ENCODE data around the gene SNTG2. TPM values are rescaled to one million over a fixed set of nuclear protein-coding genes. Genes with fewer than 3 reads are reported as not detected.

Gene SNTG2
- total RNA-seq, 1 donor from 2014 or later = 1.9 TPM

DNA sequence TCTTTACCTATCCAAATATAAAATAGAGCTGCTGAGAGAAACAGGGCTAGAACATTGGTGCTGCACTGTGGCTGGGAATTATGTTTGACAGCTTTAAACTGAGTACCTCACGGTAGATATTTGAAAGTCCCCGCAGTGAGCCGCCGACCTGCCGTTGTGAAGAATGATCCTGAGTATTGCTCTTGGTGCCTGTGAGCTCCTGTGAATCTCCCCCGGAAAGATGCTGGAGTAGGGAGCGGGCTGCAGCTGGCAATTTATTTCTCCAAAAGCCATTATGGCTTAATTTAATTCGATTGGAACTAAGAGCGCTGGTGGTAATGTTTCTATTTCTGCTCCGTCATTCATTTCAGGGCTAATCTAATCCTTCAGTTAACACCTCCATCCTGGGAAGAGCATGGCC is 333.2 kb downstream of the SNTG2 start:
- H3K4me1 Mint-ChIP-seq (ENCODE audit: low read depth, unreplicated experiment) = peaks cover 5% of the 10 kb centered on the region
- no peak for DNase-seq (ENCODE audit: low read depth)
- TF ChIP-seq EZH2 (IDR thresholded peaks at IDR 0.05; ENCODE audit: insufficient read depth, low read length) = no peak
- TF ChIP-seq, protein P1, sequence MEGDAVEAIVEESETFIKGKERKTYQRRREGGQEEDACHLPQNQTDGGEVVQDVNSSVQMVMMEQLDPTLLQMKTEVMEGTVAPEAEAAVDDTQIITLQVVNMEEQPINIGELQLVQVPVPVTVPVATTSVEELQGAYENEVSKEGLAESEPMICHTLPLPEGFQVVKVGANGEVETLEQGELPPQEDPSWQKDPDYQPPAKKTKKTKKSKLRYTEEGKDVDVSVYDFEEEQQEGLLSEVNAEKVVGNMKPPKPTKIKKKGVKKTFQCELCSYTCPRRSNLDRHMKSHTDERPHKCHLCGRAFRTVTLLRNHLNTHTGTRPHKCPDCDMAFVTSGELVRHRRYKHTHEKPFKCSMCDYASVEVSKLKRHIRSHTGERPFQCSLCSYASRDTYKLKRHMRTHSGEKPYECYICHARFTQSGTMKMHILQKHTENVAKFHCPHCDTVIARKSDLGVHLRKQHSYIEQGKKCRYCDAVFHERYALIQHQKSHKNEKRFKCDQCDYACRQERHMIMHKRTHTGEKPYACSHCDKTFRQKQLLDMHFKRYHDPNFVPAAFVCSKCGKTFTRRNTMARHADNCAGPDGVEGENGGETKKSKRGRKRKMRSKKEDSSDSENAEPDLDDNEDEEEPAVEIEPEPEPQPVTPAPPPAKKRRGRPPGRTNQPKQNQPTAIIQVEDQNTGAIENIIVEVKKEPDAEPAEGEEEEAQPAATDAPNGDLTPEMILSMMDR (IDR thresholded peaks at IDR 0.05; ENCODE audit: insufficient read depth, low read depth, low read length) = no peak
- Histone ChIP-seq H3K9ac (ENCODE audit: low read length) (no peak overlapping the region), H3K4me3 (ENCODE audit: insufficient read depth, low read depth, low read length) (no peak overlapping the region), H2AFZ (ENCODE audit: low read depth, low read length) (no peak overlapping the region), H3K9me3 (ENCODE audit: insufficient read depth, low read depth, low read length) (peaks cover 6% of the 10 kb centered on the region), H3K27ac (ENCODE audit: low read depth, low read length) (no peak overlapping the region), H3K36me3 (ENCODE audit: insufficient read depth, low read length) (no peaks in the 10 kb centered on the region), H3K4me1 (ENCODE audit: insufficient read depth, low read length) (no peaks in the 10 kb centered on the region), H4K20me1 (ENCODE audit: insufficient read depth, low read length) (no peaks in the 10 kb centered on the region), H3K4me2 (ENCODE audit: low read length) (no peak overlapping the region), H3K27me3 (ENCODE audit: insufficient read depth, low read length) (no peaks in the 10 kb centered on the region), H3K79me2 (ENCODE audit: insufficient read depth, low read length) (no peaks in the 10 kb centered on the region)
- peaks cover 6% of the 10 kb centered on the region for H3K27me3 Mint-ChIP-seq (ENCODE audit: low read depth, unreplicated experiment)
- H3K36me3 Mint-ChIP-seq (ENCODE audit: low read depth, unreplicated experiment) = no peaks in the 10 kb centered on the region
- no peak overlapping the region for H3K4me3 Mint-ChIP-seq (ENCODE audit: unreplicated experiment)
- no peak for FAIRE-seq
- no peak overlapping the region for H3K27ac Mint-ChIP-seq (ENCODE audit: unreplicated experiment)
- H3K9me3 Mint-ChIP-seq (ENCODE audit: unreplicated experiment) = no peaks in the 10 kb centered on the region

DNA sequence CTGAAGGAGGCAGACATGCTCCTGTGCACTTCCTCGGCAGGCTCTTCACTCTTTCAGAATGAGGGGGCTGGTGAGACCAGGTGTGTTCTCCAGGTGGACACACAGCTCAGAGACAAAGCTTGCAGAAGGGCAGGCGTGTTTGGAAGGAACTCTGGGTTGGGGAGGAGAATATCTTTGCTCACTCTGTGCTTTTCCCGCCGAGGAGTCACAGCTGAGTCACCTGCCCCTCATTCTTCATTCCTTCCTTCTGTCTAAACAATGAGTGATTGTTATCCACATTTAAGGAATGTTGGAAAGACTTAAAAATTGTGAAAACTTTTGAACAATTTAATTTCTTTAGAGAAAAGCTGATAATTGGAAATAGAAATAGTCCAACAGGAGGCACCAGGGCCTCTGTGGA is 336.3 kb downstream of the SNTG2 start:
- H3K4me1 ChIP-seq (ENCODE audit: insufficient read depth, low read length) = no peaks in the 10 kb centered on the region
- H3K9me3 Mint-ChIP-seq (ENCODE audit: unreplicated experiment) = no peaks in the 10 kb centered on the region
- H3K4me3 Mint-ChIP-seq (ENCODE audit: unreplicated experiment) = no peak overlapping the region
- peaks cover 7% of the 10 kb centered on the region for H3K27me3 Mint-ChIP-seq (ENCODE audit: low read depth, unreplicated experiment)
- FAIRE-seq = no peak
- H3K36me3 Mint-ChIP-seq (ENCODE audit: low read depth, unreplicated experiment) = no peaks in the 10 kb centered on the region
- DNase-seq (ENCODE audit: low read depth) = no peak
- no peak overlapping the region for H3K27ac ChIP-seq (ENCODE audit: low read depth, low read length)
- H3K4me3 ChIP-seq (ENCODE audit: insufficient read depth, low read depth, low read length) = no peak overlapping the region
- H2AFZ ChIP-seq (ENCODE audit: low read depth, low read length) = no peak overlapping the region
- no peaks in the 10 kb centered on the region for H3K79me2 ChIP-seq (ENCODE audit: insufficient read depth, low read length)
- H4K20me1 ChIP-seq (ENCODE audit: insufficient read depth, low read length) = no peaks in the 10 kb centered on the region
- H3K4me2 ChIP-seq (ENCODE audit: low read length) = no peak overlapping the region
- no peak overlapping the region for H3K9ac ChIP-seq (ENCODE audit: low read length)
- H3K9me3 ChIP-seq (ENCODE audit: insufficient read depth, low read depth, low read length) = peaks cover 8% of the 10 kb centered on the region
- H3K27me3 ChIP-seq (ENCODE audit: insufficient read depth, low read length) = no peaks in the 10 kb centered on the region
- H3K4me1 Mint-ChIP-seq (ENCODE audit: low read depth, unreplicated experiment) = peaks cover 5% of the 10 kb centered on the region
- no peak for TF ChIP-seq EZH2 (IDR thresholded peaks at IDR 0.05; ENCODE audit: insufficient read depth, low read length)
- TF ChIP-seq, protein P1 (IDR thresholded peaks at IDR 0.05; ENCODE audit: insufficient read depth, low read depth, low read length) = no peak
- H3K27ac Mint-ChIP-seq (ENCODE audit: unreplicated experiment) = no peak overlapping the region
- no peaks in the 10 kb centered on the region for H3K36me3 ChIP-seq (ENCODE audit: insufficient read depth, low read length)

DNA sequence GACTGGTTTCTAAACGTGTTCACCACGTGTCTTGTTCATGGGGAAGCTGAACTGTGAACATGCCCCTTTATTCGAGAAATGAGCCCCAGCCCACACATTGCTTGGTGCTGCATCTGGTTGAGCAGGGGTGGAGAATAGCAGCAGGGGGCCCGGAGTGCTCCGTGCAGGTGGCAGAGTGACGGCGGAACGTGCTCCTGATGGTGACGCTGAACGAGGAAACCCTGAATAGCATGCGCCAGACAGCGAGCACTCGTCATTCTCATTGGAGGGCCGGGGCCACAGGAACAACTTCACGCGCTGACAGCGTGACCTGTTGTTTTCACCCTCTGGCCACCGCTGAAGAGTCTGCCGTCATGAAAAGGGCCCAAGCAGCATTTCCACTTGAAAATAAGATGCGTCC is 336.8 kb downstream of the SNTG2 start:
- Histone ChIP-seq H3K9me3 (ENCODE audit: insufficient read depth, low read depth, low read length) (peaks cover 8% of the 10 kb centered on the region), H3K36me3 (ENCODE audit: insufficient read depth, low read length) (no peaks in the 10 kb centered on the region), H3K9ac (ENCODE audit: low read length) (no peak overlapping the region), H3K27ac (ENCODE audit: low read depth, low read length) (no peak overlapping the region), H3K79me2 (ENCODE audit: insufficient read depth, low read length) (no peaks in the 10 kb centered on the region), H3K4me3 (ENCODE audit: insufficient read depth, low read depth, low read length) (no peak overlapping the region), H2AFZ (ENCODE audit: low read depth, low read length) (no peak overlapping the region), H3K4me2 (ENCODE audit: low read length) (no peak overlapping the region), H3K4me1 (ENCODE audit: insufficient read depth, low read length) (no peaks in the 10 kb centered on the region), H4K20me1 (ENCODE audit: insufficient read depth, low read length) (no peaks in the 10 kb centered on the region), H3K27me3 (ENCODE audit: insufficient read depth, low read length) (no peaks in the 10 kb centered on the region)
- no peak for TF ChIP-seq EZH2 (IDR thresholded peaks at IDR 0.05; ENCODE audit: insufficient read depth, low read length)
- TF ChIP-seq, protein P1 (IDR thresholded peaks at IDR 0.05; ENCODE audit: insufficient read depth, low read depth, low read length) = no peak
- no peaks in the 10 kb centered on the region for H3K9me3 Mint-ChIP-seq (ENCODE audit: unreplicated experiment)
- no peak overlapping the region for H3K4me3 Mint-ChIP-seq (ENCODE audit: unreplicated experiment)
- no peak for DNase-seq (ENCODE audit: low read depth)
- H3K4me1 Mint-ChIP-seq (ENCODE audit: low read depth, unreplicated experiment) = peaks cover 5% of the 10 kb centered on the region
- H3K27me3 Mint-ChIP-seq (ENCODE audit: low read depth, unreplicated experiment) = peaks cover 7% of the 10 kb centered on the region
- H3K27ac Mint-ChIP-seq (ENCODE audit: unreplicated experiment) = no peak overlapping the region
- no peaks in the 10 kb centered on the region for H3K36me3 Mint-ChIP-seq (ENCODE audit: low read depth, unreplicated experiment)
- no peak for FAIRE-seq
